ENCODE data around the gene COL6A2.
A peak's percentile ranks its signal among the peaks of the same experiment; 100 is the strongest.

Gene COL6A2

DNA sequence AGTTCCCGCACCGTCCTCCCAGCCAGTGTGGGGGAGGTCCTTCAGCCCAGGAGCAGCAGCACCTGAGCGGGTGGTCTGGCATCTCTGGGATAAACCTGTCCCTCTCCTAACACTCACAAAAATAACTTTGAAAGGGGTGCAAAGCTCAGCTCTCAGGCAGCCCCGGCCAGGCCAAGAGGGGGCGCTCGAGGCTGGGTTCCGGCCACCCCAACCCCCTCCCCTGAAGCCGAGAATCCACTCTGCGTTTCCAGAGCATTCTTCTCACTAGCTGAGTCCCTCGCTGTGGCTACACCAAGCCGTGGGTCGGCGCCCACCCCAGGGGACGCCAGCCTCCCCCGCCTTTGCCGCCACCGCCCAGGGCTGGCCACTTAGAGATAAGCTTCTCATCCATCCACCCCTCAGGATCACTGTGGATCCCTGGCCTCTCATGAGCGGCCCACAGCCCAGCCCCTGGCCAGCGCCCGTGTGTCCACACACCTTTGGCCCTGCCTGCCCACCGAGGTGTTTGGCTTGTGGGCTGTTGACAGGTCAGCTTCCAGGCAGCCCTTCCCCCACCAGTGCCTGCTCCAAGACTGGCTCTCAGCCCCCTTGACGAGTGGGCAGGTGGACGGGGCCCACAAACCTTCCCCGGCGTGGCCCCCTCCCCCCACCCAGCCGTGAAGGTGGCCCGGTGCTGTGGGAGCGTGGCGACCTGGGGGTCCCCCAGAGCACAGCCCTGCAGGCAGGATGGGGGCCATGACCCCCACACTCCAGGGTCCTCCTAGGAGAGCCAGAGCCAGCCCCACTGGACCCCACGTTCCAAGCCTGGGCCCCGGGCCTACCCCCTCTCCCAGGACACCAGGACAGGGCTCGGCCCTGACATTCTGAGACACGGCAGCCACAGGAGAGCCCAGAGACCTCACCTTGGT is 55.6 kb downstream of the COL6A2 start:
- TF ChIP-seq ZBTB7A (IDR thresholded peaks at IDR 0.05; ENCODE audit: low read depth), result 0 out of 2 replicates have a peak, but pooled peaks have one; percentile 78
- TF ChIP-seq TEAD4 (IDR thresholded peaks at IDR 0.05), result 0 out of 2 replicates have a peak, but pooled peaks have one; percentile 9
- peak; percentile 62 for TF ChIP-seq RAD21 (IDR thresholded peaks at IDR 0.05; ENCODE audit: low read depth)
- no peak for TF ChIP-seq TCF12 (IDR thresholded peaks at IDR 0.05; ENCODE audit: low read depth)

DNA sequence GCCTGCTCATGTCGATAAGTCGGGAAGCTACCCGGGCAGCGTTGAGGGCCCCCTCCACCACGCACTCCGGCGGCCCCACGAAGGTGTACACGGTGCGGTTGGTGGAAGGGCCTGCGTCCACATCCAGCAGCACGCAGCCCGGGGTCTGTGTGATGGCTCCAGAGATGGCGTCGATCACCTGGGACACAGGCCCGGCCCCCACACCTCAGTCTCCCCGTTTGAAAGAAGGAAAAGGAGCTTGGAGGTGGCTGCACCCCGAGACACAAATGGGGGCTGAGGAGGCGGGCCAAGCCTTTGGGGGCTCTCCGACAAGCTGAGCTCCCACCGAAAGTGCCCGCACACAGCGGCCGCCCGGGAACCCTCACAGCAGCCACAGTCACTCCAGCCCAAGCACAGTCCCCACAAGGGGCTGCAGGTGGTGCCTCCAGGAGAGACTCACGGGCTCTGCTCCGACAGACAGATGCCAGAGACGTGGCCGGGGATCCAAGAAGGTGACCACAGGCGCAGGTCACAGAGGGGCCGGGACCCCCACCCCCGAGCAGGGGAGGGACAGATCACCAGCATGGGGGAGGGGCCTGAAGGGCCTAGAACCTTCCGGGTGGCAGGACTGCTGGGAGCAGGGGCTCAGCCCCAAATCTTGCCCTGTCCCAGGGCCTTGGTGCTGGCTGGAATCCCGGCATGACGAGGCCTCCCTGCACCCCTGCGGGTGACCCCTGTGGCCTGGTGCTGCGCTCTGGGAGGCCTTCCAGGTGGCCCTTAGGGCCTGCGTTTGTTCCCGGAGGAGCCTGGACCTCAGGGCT is 56.4 kb downstream of the COL6A2 start:
- TF ChIP-seq MAX (IDR thresholded peaks at IDR 0.05) (no peak), FOXM1 (IDR thresholded peaks at IDR 0.05; ENCODE audit: borderline replicate concordance, low read depth) (no peak), TEAD4 (IDR thresholded peaks at IDR 0.05) (no peak), CREB1 (IDR thresholded peaks at IDR 0.05; ENCODE audit: low read depth) (no peak), NFIC (IDR thresholded peaks at IDR 0.05) (no peak), REST (IDR thresholded peaks at IDR 0.05; ENCODE audit: low read depth) (no peak), YY1 (IDR thresholded peaks at IDR 0.05; ENCODE audit: low read depth) (no peak), TAF1 (IDR thresholded peaks at IDR 0.05; ENCODE audit: low read depth) (no peak), RAD21 (IDR thresholded peaks at IDR 0.05; ENCODE audit: low read depth) (no peak), EP300 (IDR thresholded peaks at IDR 0.05; ENCODE audit: borderline replicate concordance) (no peak), ZBTB7A (IDR thresholded peaks at IDR 0.05; ENCODE audit: low read depth) (no peak), EGR1 (IDR thresholded peaks at IDR 0.05) (no peak), CEBPB (IDR thresholded peaks at IDR 0.05) (no peak), TCF12 (IDR thresholded peaks at IDR 0.05; ENCODE audit: low read depth) (no peak)
- TF ChIP-seq, protein P1, sequence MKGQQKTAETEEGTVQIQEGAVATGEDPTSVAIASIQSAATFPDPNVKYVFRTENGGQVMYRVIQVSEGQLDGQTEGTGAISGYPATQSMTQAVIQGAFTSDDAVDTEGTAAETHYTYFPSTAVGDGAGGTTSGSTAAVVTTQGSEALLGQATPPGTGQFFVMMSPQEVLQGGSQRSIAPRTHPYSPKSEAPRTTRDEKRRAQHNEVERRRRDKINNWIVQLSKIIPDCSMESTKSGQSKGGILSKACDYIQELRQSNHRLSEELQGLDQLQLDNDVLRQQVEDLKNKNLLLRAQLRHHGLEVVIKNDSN (IDR thresholded peaks at IDR 0.05), result no peak

GRCh38 chr21:46154955-46155513 is 57.1 kb downstream of the COL6A2 start:
- TF ChIP-seq NFIC (IDR thresholded peaks at IDR 0.05) (no peak), TEAD4 (IDR thresholded peaks at IDR 0.05) (no peak), FOXM1 (IDR thresholded peaks at IDR 0.05; ENCODE audit: borderline replicate concordance, low read depth) (no peak), CEBPB (IDR thresholded peaks at IDR 0.05) (no peak), CREB1 (IDR thresholded peaks at IDR 0.05; ENCODE audit: low read depth) (no peak), TCF12 (IDR thresholded peaks at IDR 0.05; ENCODE audit: low read depth) (no peak), YY1 (IDR thresholded peaks at IDR 0.05; ENCODE audit: low read depth) (no peak), REST (IDR thresholded peaks at IDR 0.05; ENCODE audit: low read depth) (no peak), ZBTB7A (IDR thresholded peaks at IDR 0.05; ENCODE audit: low read depth) (no peak), EGR1 (IDR thresholded peaks at IDR 0.05) (no peak), RAD21 (IDR thresholded peaks at IDR 0.05; ENCODE audit: low read depth) (no peak), TAF1 (IDR thresholded peaks at IDR 0.05; ENCODE audit: low read depth) (no peak), EP300 (IDR thresholded peaks at IDR 0.05; ENCODE audit: borderline replicate concordance) (no peak), MAX (IDR thresholded peaks at IDR 0.05) (no peak)
- TF ChIP-seq, protein P1 (IDR thresholded peaks at IDR 0.05), result no peak

DNA sequence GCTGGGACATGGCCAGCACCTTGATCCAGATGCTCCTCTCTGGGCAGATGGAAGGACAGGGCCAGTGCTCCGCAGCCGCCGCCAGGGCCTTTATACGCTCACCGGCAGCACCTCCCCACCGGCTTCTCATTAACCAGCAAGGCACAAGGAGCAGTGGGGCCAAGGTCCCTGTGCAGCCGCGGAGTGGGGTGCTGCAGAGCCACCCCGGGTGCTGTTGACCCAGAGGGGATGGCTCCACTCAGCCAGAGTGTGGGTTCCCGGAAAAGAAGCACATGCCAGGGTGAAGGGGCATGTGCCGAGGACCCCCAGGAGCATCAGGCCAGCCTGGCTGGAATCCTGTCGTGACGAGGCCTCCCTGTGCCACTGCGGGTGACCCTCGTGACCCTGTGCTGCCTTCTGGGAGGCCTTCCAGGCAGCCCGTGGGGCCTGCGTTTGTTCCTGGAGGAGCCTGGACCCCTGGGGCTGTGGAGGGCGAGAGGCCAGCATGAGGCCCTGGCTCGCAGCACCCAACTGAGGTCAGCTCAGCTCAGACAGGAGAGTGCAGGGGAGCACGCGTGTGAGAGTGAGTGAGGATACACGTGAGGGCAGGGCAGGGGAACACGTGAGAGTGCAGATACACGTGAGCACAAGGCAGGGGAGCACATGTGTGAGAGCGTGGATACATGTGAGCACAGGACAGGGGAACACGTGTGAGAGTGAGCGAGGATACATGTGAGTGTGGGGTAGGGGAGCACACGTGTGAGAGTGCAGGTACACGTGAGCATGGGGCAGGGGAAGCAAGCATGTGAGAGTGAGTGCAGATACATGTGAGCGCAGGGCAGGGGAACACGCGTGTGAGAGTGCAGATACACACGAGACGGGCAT is 57.8 kb downstream of the COL6A2 start, which contains the start of gene FTCD:
Gene FTCD, minus strand, starts transcription at position 66 of the 864 bp plus-strand sequence. Its CDS starts 56 bp downstream, at position 10.
- no peak for TF ChIP-seq CREB1 (IDR thresholded peaks at IDR 0.05; ENCODE audit: low read depth)
- no peak for TF ChIP-seq NFIC (IDR thresholded peaks at IDR 0.05)
- no peak for TF ChIP-seq EGR1 (IDR thresholded peaks at IDR 0.05)
- no peak for TF ChIP-seq EP300 (IDR thresholded peaks at IDR 0.05; ENCODE audit: borderline replicate concordance)
- TF ChIP-seq FOXM1 (IDR thresholded peaks at IDR 0.05; ENCODE audit: borderline replicate concordance, low read depth), result no peak
- TF ChIP-seq REST (IDR thresholded peaks at IDR 0.05; ENCODE audit: low read depth), result no peak
- TF ChIP-seq ZBTB7A (IDR thresholded peaks at IDR 0.05; ENCODE audit: low read depth), result no peak
- TF ChIP-seq YY1 (IDR thresholded peaks at IDR 0.05; ENCODE audit: low read depth), result no peak
- TF ChIP-seq, protein P1 (IDR thresholded peaks at IDR 0.05), result no peak
- no peak for TF ChIP-seq TCF12 (IDR thresholded peaks at IDR 0.05; ENCODE audit: low read depth)
- no peak for TF ChIP-seq CEBPB (IDR thresholded peaks at IDR 0.05)
- TF ChIP-seq MAX (IDR thresholded peaks at IDR 0.05), result no peak

All from Ishikawa (cell line).